Osteoblast (primary cell): Measurements from ENCODE around the gene SH3TC1. TPM values are rescaled to one million over a fixed set of nuclear protein-coding genes. Genes with fewer than 3 reads are reported as not detected.

Experiments
- DNase-seq: peaks from one replicate; pipeline ENCODE4 v3.0.0; 2011; ENCODE audit warnings: low spot score, mixed read lengths; ENCODE audit not compliant: insufficient read length; ENCODE audit errors: missing footprints
- H2AFZ ChIP-seq: 2 replicates; pipeline ENCODE4 v1.6.0; 2011; ENCODE audit warnings: mild to moderate bottlenecking, low read length
- H3K27ac ChIP-seq: 2 replicates; pipeline ENCODE4 v1.5.1; 2011; ENCODE audit warnings: mild to moderate bottlenecking, low read depth, low read length, moderate library complexity
- H3K27me3 ChIP-seq: 2 replicates; pipeline ENCODE4 v1.6.0; 2012; ENCODE audit warnings: mild to moderate bottlenecking, control low read depth, inconsistent platforms, low read length, moderate library complexity; ENCODE audit not compliant: insufficient read depth
- H3K36me3 ChIP-seq: 2 replicates; pipeline ENCODE4 v1.5.1; 2011; ENCODE audit warnings: mild to moderate bottlenecking, low read length, control low read depth, moderate library complexity; ENCODE audit not compliant: insufficient read depth
- H3K4me1 ChIP-seq: 2 replicates; pipeline ENCODE4 v1.5.1; 2011; ENCODE audit warnings: mild to moderate bottlenecking, low read length, control low read depth, moderate library complexity; ENCODE audit not compliant: insufficient read depth
- H3K4me2 ChIP-seq: 2 replicates; pipeline ENCODE4 v1.6.0; 2011; ENCODE audit warnings: mild to moderate bottlenecking, low read length; ENCODE audit not compliant: insufficient read depth
- H3K4me3 ChIP-seq: fragments of 200-600 bp; sonication (generic); 3 replicates; pipeline ENCODE4 v1.5.1; 2012; ENCODE audit warnings: mild to moderate bottlenecking, low read length, inconsistent platforms; ENCODE audit not compliant: insufficient read depth
- H3K79me2 ChIP-seq: 2 replicates; pipeline ENCODE4 v1.6.0; 2012; ENCODE audit warnings: mild to moderate bottlenecking, low read length, control low read depth, inconsistent platforms; ENCODE audit not compliant: insufficient read depth
- H3K9me3 ChIP-seq: 2 replicates; pipeline ENCODE4 v1.5.1; 2011; ENCODE audit warnings: low read depth, low read length, control low read depth
- H4K20me1 ChIP-seq: 2 replicates; pipeline ENCODE4 v1.6.0; 2012; ENCODE audit warnings: mild to moderate bottlenecking, low read length, control low read depth; ENCODE audit not compliant: insufficient read depth
- total RNA-seq: library from RNA; depleted of rRNA; stranded (reverse); fragments of >200 nt; gene quantifications from 2 replicates; pipeline ENCODE4 v1.2.3, GENCODE V29; 2012
- TF ChIP-seq, protein P1 (sequence below): IDR thresholded peaks from 2 replicates; pipeline ENCODE4 v1.5.1; 2011; ENCODE audit warnings: mild to moderate bottlenecking, low read depth, low read length, moderate library complexity; ENCODE audit errors: extremely low read depth

SH3TC1 gene
- total RNA-seq, 1 donor = 3.6 TPM

- H3K36me3 ChIP-seq = no peaks in the 10 kb centered on the region
- TF ChIP-seq, protein P1, sequence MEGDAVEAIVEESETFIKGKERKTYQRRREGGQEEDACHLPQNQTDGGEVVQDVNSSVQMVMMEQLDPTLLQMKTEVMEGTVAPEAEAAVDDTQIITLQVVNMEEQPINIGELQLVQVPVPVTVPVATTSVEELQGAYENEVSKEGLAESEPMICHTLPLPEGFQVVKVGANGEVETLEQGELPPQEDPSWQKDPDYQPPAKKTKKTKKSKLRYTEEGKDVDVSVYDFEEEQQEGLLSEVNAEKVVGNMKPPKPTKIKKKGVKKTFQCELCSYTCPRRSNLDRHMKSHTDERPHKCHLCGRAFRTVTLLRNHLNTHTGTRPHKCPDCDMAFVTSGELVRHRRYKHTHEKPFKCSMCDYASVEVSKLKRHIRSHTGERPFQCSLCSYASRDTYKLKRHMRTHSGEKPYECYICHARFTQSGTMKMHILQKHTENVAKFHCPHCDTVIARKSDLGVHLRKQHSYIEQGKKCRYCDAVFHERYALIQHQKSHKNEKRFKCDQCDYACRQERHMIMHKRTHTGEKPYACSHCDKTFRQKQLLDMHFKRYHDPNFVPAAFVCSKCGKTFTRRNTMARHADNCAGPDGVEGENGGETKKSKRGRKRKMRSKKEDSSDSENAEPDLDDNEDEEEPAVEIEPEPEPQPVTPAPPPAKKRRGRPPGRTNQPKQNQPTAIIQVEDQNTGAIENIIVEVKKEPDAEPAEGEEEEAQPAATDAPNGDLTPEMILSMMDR = no peak
- DNase-seq = peak; percentile 14
- H3K27ac ChIP-seq = no peak overlapping the region
- no peaks in the 10 kb centered on the region for H3K79me2 ChIP-seq
- no peak overlapping the region for H3K4me2 ChIP-seq
- H3K9me3 ChIP-seq = no peaks in the 10 kb centered on the region
- no peak overlapping the region for H2AFZ ChIP-seq
- H3K27me3 ChIP-seq = peaks cover under 1% of the 10 kb centered on the region
- H3K4me3 ChIP-seq = no peak overlapping the region
- H3K4me1 ChIP-seq = peaks cover 32% of the 10 kb centered on the region
- no peaks in the 10 kb centered on the region for H4K20me1 ChIP-seq
Measured at GRCh38 chr4:8181119-8181518, 18.0 kb upstream of the SH3TC1 start.

DNA sequence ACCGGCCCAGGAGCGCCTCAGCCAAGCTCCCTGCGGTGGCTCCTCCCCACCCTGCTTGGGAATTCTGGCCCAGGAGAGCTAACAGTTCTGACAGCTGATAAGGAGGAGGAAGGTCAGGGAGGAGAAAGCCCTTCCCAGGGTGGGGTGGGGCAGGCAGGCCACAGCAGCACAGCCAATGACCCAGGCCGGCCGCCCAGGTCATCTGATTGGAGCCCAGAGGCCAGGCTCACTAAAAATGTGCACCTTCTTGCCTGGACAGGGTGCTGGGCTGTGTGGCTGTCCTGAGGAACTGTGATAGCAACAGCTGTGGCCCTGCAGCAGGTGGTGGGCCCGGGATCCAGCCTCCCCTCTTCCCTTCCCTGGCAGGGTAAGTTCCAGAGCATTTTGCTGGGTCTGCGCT lies 17.2 kb upstream of the SH3TC1 start:
- DNase-seq = peak; percentile 46

DNA sequence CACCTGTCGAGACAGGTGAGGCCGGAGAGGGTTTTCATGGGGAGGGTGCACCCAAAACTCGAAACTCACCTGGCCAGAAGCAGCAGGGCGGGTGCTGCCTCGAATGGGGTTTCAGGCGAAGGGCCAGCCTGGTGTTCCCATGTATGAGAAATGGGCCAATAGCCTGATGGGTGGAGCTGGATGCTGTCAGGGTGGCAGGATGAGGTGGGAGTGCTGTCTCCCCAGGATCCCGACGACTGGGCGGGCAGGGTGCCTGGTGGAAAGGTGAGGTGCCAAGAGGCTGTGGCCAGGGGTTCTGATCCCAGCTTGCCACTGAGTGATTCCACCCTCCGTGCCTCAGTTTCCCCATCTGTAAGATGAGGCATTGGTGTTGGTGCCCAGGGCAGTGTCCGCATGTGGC lies 16.8 kb upstream of the SH3TC1 start:
- Histone ChIP-seq H2AFZ (no peak overlapping the region), H3K36me3 (no peaks in the 10 kb centered on the region), H3K27me3 (no peaks in the 10 kb centered on the region), H3K4me3 (no peak overlapping the region), H4K20me1 (no peaks in the 10 kb centered on the region), H3K9me3 (no peaks in the 10 kb centered on the region), H3K79me2 (no peaks in the 10 kb centered on the region), H3K27ac (no peak overlapping the region), H3K4me2 (no peak overlapping the region), H3K4me1 (peaks cover 35% of the 10 kb centered on the region)
- no peak for DNase-seq
- TF ChIP-seq, protein P1 = no peak

More for the DNA sequence above, 17.2 kb upstream of the SH3TC1 start:
- Histone ChIP-seq H3K79me2 (no peaks in the 10 kb centered on the region), H3K4me1 (peaks cover 35% of the 10 kb centered on the region), H3K9me3 (no peaks in the 10 kb centered on the region), H2AFZ (no peak overlapping the region), H4K20me1 (no peaks in the 10 kb centered on the region), H3K4me2 (no peak overlapping the region), H3K27me3 (no peaks in the 10 kb centered on the region), H3K36me3 (no peaks in the 10 kb centered on the region), H3K27ac (no peak overlapping the region), H3K4me3 (no peak overlapping the region)
- TF ChIP-seq, protein P1 = no peak

DNA sequence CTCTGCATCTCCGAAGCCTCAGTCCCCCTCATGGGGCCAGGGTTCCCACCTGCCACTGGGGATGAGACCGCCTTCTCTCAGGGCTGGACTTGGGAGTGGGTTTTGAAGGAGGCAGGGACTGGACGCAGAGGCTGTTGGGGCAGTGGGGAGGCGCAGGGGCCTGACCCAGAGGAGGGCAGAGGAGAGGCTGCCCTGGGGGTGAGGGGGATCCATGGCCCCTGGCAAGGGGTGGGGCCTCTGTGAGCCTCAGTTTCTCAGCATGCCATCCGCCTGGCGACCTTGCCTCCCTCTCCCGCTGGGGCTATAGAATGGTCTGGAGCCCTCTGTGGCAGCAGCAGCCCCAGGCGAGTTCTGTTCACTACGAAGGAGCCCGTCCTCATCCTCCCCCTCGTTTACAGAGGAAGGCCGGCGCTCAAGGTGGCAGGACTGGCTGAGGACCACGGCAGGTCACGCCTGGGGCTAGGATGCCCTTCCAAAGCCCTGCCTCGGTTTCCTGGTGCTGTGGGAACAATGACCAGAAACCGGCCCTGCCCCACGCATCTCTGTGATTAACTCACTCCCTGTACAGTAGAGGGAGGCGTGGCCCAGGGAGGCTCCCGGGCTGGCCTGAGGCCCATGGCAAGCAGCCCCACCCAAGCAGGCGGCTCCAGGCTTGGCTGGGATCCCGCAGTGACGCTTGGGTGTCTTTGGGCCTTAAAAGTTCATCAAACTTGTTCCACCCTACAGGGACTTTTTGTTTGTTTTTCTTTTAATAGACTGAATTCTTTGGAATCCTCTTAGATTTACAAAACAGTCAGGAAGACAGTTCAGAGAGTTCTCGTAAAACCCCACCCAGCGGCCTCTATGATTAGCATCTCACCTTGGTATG lies 16.0 kb upstream of the SH3TC1 start:
- H2AFZ ChIP-seq = no peak overlapping the region
- H3K9me3 ChIP-seq = no peaks in the 10 kb centered on the region
- DNase-seq = peak; percentile 97
- peak overlapping the region; percentile 37 for H3K27ac ChIP-seq
- no peaks in the 10 kb centered on the region for H3K36me3 ChIP-seq
- no peaks in the 10 kb centered on the region for H4K20me1 ChIP-seq
- H3K79me2 ChIP-seq = no peaks in the 10 kb centered on the region
- no peak overlapping the region for H3K4me3 ChIP-seq
- H3K27me3 ChIP-seq = no peaks in the 10 kb centered on the region
- H3K4me1 ChIP-seq = peaks cover 40% of the 10 kb centered on the region
- TF ChIP-seq, protein P1 = no peak
- H3K4me2 ChIP-seq = peak overlapping the region; percentile 18
